ENCODE results near the gene ZDHHC13. TPM values are rescaled to one million over a fixed set of nuclear protein-coding genes. Genes with fewer than 3 reads are reported as not detected.

The ZDHHC13 gene
- polyA plus RNA-seq, 2 of the 4 experiments (the other 2 are of a cell fraction), result 17.6 to 34.3 TPM

- ATAC-seq, result no peak
- 59% methylated on average over 3 of the region's 3 CpGs for WGBS (ENCODE audit: missing lambda C conversion rate)
- ChIA-PET CTCF (interaction anchor here (1.1 to 11.1 kb wide), 13 partner anchors 12 to 780 kb away, joined by 3 to 218 read pairs (median 6); partner anchors contain the start of genes MRGPRX2 and ZDHHC13), POLR2A (no interaction called here)
- no peak for TF ChIP-seq SREBF2 (IDR thresholded peaks at IDR 0.05)
- TF ChIP-seq CTCF (IDR thresholded peaks at IDR 0.05), result no peak
- no peak for TF ChIP-seq JUN (IDR thresholded peaks at IDR 0.05)
- TF ChIP-seq ELK1 (IDR thresholded peaks at IDR 0.05; ENCODE audit: low read depth, low read length), result no peak
- FAIRE-seq, result no peak
- H3K4me1 ChIP-seq, result no peaks in the 10 kb centered on the region
- DNase-seq (ENCODE audit: low read depth in 1 of 2, low spot score in 1 of 2), result no peak
- no peak overlapping the region for H3K4me2 ChIP-seq
- no peak overlapping the region for H3K27ac ChIP-seq
- no peak overlapping the region for H3K4me3 ChIP-seq
- H3K9me3 ChIP-seq, result no peaks in the 10 kb centered on the region
Measured at GRCh38 chr11:19075636-19076035, 41.3 kb upstream of the ZDHHC13 start.

- H3K4me2 ChIP-seq, result peak overlapping the region; percentile 67
- H3K4me3 ChIP-seq, result no peak overlapping the region
- peak; percentile 67 to 87; a peak in 4 of 6 replicates for ATAC-seq
- H3K9me3 ChIP-seq, result no peaks in the 10 kb centered on the region
- no peak for FAIRE-seq
- no peaks in the 10 kb centered on the region for H3K4me1 ChIP-seq
- ChIA-PET CTCF (interaction anchor here (0.6 to 11.1 kb wide), 46 partner anchors 8 to 1078 kb away, joined by 3 to 218 read pairs (median 5); partner anchors contain the start of genes MRGPRX2 and ZDHHC13), POLR2A (no interaction called here)
- TF ChIP-seq FOSB (CRISPR knock-in tag; IDR thresholded peaks at IDR 0.05) (no peak), HEYL (CRISPR knock-in tag; IDR thresholded peaks at IDR 0.05) (no peak), SMC3 (IDR thresholded peaks at IDR 0.05) (peak; percentile 69), RAD21 (conservative IDR thresholded peaks at IDR 0.05 in 1 of 2, IDR thresholded peaks at IDR 0.05 in 1 of 2) (peak; percentile 57 to 58), CTCF (IDR thresholded peaks at IDR 0.05) (peak; percentile 84), ZC3H11A (IDR thresholded peaks at IDR 0.05) (no peak)
- DNase-seq (ENCODE audit: low read depth in 1 of 2, low spot score in 1 of 2), result peak; percentile 39 to 44
- 27% methylated on average over 10 of the region's 10 CpGs for WGBS (ENCODE audit: missing lambda C conversion rate)
- no peak overlapping the region for H3K27ac ChIP-seq
Measured at GRCh38 chr11:19076744-19077589, 40.0 kb upstream of the ZDHHC13 start.

- Histone ChIP-seq H3K27ac (no peak overlapping the region), H3K4me1 (no peaks in the 10 kb centered on the region), H3K9me3 (no peaks in the 10 kb centered on the region), H3K4me3 (no peak overlapping the region), H3K4me2 (no peak overlapping the region)
- CTCF ChIA-PET, result interaction anchor here (0.9 to 11.1 kb wide), 31 partner anchors 9 to 1077 kb away, joined by 3 to 218 read pairs (median 6); partner anchors contain the start of genes MRGPRX2 and ZDHHC13
- ATAC-seq (no peak), DNase-seq (ENCODE audit: low read depth in 1 of 2, low spot score in 1 of 2) (no peak), FAIRE-seq (no peak)
- POLR2A ChIA-PET, result no interaction called here
- TF ChIP-seq SREBF2 (IDR thresholded peaks at IDR 0.05) (no peak), REST (IDR thresholded peaks at IDR 0.05) (no peak), FOXS1 (CRISPR knock-in tag; IDR thresholded peaks at IDR 0.05) (no peak), HOXB13 (CRISPR knock-in tag; IDR thresholded peaks at IDR 0.05; ENCODE audit: low read depth) (no peak), ELK1 (IDR thresholded peaks at IDR 0.05; ENCODE audit: low read depth, low read length) (no peak), CTCF (IDR thresholded peaks at IDR 0.05) (no peak), BHLHE40 (IDR thresholded peaks at IDR 0.05; ENCODE audit: low read depth, low read length) (no peak), FOSL2 (IDR thresholded peaks at IDR 0.05) (no peak), FOSL2 (CRISPR knock-in tag; IDR thresholded peaks at IDR 0.05) (no peak), MAFK (IDR thresholded peaks at IDR 0.05; ENCODE audit: partially characterized antibody) (no peak), PHF8 (IDR thresholded peaks at IDR 0.05; ENCODE audit: borderline replicate concordance, low read depth) (no peak), CBX8 (IDR thresholded peaks at IDR 0.05) (no peak)
Measured at GRCh38 chr11:19077965-19078364, 39.0 kb upstream of the ZDHHC13 start.
